Measurements from ENCODE around the gene HFM1.
"Not testable (repeated sequence)": the region's sequence is repeated elsewhere in the genome, so short reads cannot be mapped to it uniquely, and the experiment has no call there.

Gene HFM1

DNA sequence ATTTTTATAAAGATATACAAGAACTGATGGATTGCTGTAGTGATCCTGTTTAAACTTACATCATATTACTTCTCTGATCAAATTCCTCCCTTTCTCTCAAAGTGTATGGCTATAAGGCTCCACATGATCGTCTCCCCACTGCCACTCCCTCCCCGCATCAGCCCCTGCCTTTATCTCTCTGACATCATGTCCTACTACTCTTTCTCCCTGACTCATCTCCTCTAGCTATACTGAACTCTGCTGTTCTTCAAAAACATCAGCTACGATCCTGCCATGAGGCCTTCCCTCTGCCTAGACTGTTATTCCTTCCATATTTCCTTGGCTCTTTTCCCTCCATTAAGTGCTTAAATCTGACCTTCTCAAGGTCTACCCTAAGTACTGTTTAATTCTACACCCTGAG is 22.8 kb downstream of the HFM1 start:
- DNase-seq (ENCODE audit: low read depth in 1 of 2, low spot score in 1 of 2) = no peak

DNA sequence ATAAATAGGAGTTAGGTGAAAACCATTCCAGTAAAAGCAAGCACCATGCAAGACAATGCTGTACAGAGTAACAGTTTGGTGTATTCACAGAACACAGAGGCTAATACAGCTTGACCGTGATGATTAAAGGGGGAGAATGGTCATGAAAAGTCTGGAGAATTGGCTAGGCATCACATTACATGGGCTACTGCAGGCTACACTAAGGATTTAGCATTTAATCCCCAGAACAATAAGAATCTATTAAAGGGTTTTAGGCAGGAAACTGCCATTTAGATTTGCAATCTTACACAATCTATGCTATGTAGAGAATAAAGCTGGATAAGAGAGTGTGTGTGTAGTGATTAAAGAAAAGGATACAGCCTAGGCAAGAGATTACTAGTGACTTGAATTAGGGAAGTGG is 30.6 kb downstream of the HFM1 start:
- DNase-seq (ENCODE audit: low read depth in 1 of 2, low spot score in 1 of 2) = no peak

- not testable (repeated sequence) for DNase-seq (ENCODE audit: low read depth in 1 of 2, low spot score in 1 of 2)
These were observed 32.4 kb downstream of the HFM1 start for GRCh38 chr1:91372230-91372629.

DNA sequence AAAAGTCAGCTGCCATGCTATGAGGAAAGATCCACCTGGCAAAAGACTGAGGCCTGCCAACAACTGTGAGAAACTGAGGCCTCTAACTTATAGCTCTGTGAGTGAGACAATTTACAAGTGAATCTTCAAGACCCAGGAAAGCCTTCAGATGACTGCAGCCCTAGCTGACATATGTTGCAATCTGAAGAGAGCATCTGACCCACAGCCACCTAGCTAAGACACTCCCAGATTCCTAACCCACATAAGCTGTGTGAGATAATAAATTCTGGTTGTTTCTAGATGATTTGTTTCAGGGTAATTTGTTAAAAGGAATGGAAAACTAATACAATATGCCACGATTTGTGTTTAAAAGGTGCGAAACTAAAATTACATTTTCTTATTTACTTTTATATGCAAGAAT is 55.1 kb downstream of the HFM1 start:
- DNase-seq (ENCODE audit: low read depth in 1 of 2, low spot score in 1 of 2) = no peak

DNA sequence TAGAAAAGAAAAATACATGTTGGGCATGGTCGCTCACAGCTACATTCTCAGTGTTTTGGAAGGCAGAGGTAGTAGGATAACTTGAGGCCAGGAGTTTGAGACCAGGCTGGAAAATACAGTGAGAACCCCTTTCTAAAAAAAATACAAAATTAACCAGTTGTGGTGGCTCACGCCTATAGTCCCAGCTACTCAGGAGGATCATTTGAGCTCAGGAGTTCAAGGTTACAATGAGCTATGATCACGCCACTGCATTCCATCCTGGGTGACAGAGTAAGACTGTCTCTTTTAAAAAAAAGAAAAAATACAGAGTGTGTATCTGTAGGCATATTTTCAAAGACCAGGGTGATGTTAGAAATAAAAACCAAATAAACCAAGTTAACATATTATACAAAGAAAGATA is 57.8 kb downstream of the HFM1 start:
- DNase-seq (ENCODE audit: low read depth in 1 of 2, low spot score in 1 of 2) = no peak

- no peak for DNase-seq (ENCODE audit: low read depth in 1 of 2, low spot score in 1 of 2)
These were observed 59.1 kb downstream of the HFM1 start for GRCh38 chr1:91345395-91346005.

- DNase-seq (ENCODE audit: low read depth in 1 of 2, low spot score in 1 of 2) = no peak
These were observed 66.1 kb downstream of the HFM1 start for GRCh38 chr1:91338501-91338900.

GRCh38 chr1:91335603-91336002 is 69.0 kb downstream of the HFM1 start:
- no peak for DNase-seq (ENCODE audit: low read depth in 1 of 2, low spot score in 1 of 2)

DNA sequence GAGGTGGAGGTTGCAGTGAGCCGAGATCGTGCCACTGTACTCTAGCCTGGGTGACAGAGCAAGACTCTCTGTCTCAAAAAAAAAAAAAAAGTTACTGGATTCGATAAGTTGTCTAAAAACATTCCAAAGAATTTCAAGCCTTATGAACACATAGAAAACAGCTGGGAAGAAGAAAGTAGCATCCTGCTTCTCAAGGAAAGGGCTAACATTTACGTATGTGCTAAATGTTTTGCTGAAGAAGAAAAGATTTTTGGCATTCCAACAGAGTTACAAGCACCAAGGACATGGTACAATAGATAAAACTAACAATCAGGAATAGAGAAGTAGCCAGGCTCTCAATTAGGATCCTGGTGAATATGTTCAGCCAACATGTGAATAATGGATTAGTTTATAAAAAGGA is 69.8 kb downstream of the HFM1 start:
- DNase-seq (ENCODE audit: low read depth in 1 of 2, low spot score in 1 of 2) = no peak

- DNase-seq (ENCODE audit: low read depth in 1 of 2, low spot score in 1 of 2) = no peak
These were observed 79.2 kb downstream of the HFM1 start for GRCh38 chr1:91325456-91325855.

- no peak for DNase-seq (ENCODE audit: low read depth in 1 of 2, low spot score in 1 of 2)
These were observed 90.0 kb downstream of the HFM1 start for GRCh38 chr1:91314643-91315042.

- DNase-seq (ENCODE audit: low read depth in 1 of 2, low spot score in 1 of 2) = no peak
These were observed 93.0 kb downstream of the HFM1 start for GRCh38 chr1:91311672-91312071.

DNA sequence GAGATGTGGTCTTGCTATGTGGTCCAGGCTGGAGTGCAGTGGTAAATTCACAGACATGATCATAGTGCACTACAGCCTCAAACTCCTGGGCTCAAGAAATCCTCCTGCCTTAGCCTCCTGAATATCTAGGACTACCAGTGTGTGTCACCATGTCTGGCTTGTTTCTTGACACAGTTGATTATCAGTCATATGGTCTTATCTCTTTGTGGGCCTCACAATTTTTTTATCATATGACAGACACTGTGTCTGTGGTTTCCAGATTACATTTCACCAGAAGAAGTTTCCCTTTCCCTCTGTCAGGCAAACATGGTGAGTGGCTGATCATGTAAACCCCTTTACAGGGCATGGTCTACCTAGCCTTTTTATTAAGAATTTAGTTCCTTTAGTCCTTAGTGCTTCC is 96.1 kb downstream of the HFM1 start:
- no peak for DNase-seq (ENCODE audit: low read depth in 1 of 2, low spot score in 1 of 2)

DNA sequence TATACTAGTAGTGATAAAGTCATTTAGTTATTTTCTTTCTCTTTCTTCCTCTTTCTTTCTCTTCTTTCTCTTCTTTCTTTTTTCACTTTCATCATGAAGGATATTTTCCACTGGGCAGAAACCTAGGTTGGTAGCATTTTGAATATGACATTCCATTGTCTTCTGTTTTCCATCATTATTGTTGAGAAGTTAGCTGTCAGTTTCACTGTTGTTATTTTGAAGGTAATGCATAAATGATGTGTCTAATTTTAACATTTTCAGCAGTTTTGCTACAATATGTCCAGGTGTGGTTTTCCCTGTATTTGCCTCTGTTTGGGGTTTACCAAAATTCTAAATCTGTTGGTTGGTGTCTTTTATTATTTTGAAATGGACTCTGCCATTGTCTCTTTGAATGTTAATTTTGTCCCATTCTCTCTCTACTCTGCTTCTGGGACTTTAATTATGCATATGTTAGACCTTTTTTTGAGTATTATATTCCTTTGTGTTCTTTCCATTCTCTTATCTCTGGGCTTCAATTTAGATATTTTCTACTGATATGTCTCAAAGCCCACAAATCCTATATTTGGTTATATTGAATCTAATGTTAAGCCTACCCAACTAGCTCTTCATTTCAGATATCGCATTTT is 96.7 kb downstream of the HFM1 start:
- DNase-seq (ENCODE audit: low read depth in 1 of 2, low spot score in 1 of 2) = no peak

DNA sequence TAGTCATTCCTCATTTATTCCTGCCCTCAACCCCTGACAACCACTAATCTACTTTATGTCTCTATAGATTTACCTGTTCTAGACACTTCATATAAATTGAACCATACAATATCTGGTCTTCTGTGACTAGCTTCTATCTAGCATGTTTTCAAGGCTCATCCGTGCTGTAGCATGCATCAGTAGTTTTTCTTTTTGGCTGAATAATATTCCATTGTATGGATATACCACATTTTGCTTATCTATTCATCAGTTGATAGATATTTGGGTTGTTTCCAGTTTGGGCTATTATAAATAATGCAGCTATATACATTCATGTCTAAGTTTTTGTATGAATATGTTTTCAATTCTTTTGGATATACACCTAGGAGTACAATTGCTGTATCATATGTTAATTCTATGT is 101.5 kb downstream of the HFM1 start:
- DNase-seq (ENCODE audit: low read depth in 1 of 2, low spot score in 1 of 2) = no peak

GRCh38 chr1:91288843-91289553 is 115.6 kb downstream of the HFM1 start:
- DNase-seq (ENCODE audit: low read depth in 1 of 2, low spot score in 1 of 2) = not testable (repeated sequence)

- DNase-seq (ENCODE audit: low read depth in 1 of 2, low spot score in 1 of 2) = not testable (repeated sequence)
These were observed 117.7 kb downstream of the HFM1 start for GRCh38 chr1:91286962-91287317.

DNA sequence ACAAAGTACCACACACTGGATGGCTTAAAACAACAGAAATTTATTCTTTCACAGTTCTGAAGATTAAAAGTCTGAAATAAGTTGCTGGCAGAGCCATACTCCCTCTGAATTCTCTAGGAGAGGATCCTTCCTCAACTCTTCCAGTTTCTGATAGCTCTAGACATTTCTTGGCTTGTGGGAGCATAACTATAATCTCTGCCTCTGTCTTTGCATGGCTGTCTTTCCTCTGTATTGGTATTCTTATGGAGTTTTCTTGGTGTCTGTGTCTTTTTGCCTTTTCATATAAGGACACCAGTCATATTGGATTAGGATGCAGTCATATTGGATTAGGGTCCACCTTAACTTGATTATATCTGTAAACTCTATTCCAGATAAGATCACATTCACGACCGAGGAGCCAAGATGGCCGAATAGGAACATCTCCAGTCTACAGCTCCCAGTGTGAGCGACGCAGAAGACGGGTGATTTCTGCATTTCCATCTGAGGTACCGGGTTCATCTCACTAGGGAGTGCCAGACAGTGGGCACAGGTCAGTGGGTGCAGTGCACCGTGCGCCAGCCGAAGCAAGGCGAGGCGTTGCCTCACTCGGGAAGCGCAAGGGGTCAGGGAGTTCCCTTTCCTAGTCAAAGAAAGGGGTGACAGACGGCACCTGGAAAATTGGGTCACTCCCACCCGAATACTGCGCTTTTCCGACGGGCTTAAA is 118.2 kb downstream of the HFM1 start:
- not testable (repeated sequence) for DNase-seq (ENCODE audit: low read depth in 1 of 2, low spot score in 1 of 2)

DNA sequence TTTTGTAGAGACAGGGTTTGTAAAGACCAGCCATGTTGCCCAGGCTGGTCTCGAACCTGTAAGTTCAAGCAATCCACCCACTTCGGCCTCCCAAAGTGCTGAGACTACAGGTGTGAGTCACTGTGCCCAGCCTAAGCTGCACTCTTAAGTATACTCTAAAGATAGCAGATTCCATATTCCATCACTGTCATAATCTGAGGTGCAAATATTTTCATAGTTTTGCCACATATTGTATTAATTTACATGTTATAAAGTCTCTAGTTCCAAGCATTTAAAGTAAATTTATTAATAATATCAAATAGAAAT is 121.3 kb downstream of the HFM1 start:
- no peak for DNase-seq (ENCODE audit: low read depth in 1 of 2, low spot score in 1 of 2)

DNA sequence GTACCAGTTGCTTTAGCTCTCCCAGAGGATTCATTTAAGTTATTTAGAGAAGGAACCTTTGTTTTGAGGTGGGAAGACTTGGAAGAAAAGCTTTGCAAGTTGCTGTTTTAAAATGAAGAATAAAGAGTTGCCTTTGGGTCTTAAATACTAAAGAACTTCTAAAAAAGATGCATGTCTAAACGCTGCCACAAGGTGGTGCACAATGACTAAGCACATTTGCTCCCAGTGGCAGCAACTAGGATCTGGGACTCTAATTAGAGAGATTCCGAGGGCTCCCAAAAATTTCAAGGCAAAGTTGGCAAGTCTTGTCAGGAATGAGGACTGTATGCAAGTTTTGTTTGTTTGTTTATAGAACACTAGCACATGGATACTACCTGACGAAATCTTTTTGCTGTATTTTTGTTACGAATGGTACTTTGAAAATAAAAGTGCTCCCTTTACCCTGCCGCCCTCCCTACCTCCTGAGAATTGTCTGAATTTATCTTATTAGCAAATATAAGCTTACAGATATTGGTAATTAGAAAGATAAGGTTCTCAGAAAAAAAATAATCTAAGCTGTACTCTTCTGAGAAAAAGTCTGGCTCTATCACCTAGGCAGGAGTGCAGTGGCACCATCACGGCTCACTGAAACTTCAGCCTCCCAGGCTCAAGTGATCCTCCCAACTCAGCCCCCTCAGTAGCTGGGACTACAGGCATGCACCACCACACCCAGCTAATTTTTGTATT is 121.8 kb downstream of the HFM1 start:
- no peak for DNase-seq (ENCODE audit: low read depth in 1 of 2, low spot score in 1 of 2)

DNA sequence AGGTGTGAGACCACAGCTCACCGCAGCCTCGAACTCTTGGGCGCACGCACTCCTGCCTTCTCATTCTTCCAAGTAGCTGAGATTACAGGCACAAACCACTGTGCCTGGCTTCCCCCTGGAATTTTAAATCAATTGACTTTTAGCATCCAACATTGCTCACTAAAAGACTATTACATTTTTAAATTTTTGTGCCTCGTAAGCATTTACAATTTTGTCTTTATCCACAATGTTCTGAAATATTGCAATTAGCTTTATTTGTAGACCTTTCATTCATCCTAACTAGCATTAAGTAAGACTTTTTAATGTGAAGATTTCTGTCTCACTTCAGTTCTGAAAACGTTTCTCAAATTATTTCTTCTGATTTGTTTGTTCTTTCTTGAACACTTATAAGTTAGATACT is 122.9 kb downstream of the HFM1 start:
- no peak for DNase-seq (ENCODE audit: low read depth in 1 of 2, low spot score in 1 of 2)

DNA sequence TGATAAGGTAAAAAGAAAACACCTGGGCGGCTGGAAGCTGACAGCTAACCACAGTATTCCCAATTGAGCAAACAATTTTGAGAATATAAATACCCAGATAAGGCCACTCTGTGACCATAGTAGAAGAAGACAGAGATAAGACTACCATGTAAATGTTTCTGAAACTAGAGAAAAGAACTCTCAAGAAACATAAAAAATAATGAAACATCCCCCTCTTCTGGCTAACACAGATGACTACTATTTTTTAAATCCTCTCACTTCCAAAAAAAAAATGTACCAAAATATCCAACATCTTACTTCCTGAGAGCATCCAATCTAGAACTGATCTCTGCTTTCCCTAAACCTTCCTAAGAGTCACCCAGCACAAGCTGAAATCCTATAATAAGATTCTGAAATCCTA is 125.9 kb downstream of the HFM1 start:
- no peak for DNase-seq (ENCODE audit: low read depth in 1 of 2, low spot score in 1 of 2)
